Pulmonary artery endothelial cell (primary cell): Measurements from ENCODE around the gene LEFTY2. TPM values are rescaled to one million over a fixed set of nuclear protein-coding genes. Genes with fewer than 3 reads are reported as not detected.
A peak's percentile ranks its signal among the peaks of the same experiment; 100 is the strongest.
"Not testable (repeated sequence)": the region's sequence is repeated elsewhere in the genome, so short reads cannot be mapped to it uniquely, and the experiment has no call there.

Source experiments
- DNase-seq: peaks from one replicate; pipeline ENCODE4 v3.0.0-alpha.2; 2011; ENCODE audit warnings: low read depth, low spot score
- total RNA-seq: library from RNA; depleted of rRNA; stranded (reverse); fragments of >200 nt; gene quantifications from 2 replicates; pipeline ENCODE4 v1.2.3, GENCODE V29; 2014

LEFTY2 gene
- total RNA-seq, 1 donor from 2014 or later: 0.26 TPM

- DNase-seq: no peak
These were observed 9.5 kb downstream of the LEFTY2 start for GRCh38 chr1:225931270-225932136.

GRCh38 chr1:225930566-225930965 lies 10.5 kb downstream of the LEFTY2 start:
- DNase-seq: no peak

- not testable (repeated sequence) for DNase-seq
These were observed 11.6 kb downstream of the LEFTY2 start for GRCh38 chr1:225929462-225929861.

GRCh38 chr1:225928186-225929175 lies 12.5 kb downstream of the LEFTY2 start:
- no peak for DNase-seq

- no peak for DNase-seq
These were observed 14.4 kb downstream of the LEFTY2 start for GRCh38 chr1:225926551-225927113.

GRCh38 chr1:225923692-225924555 lies 17.1 kb downstream of the LEFTY2 start, which contains the start of gene PYCR2:
TSS of gene PYCR2 (minus strand) at chr1:225924250. CDS start at chr1:225924110, 140 bp downstream.
- peak; percentile 85 for DNase-seq

GRCh38 chr1:225923381-225923691 lies 17.7 kb downstream of the LEFTY2 start:
- DNase-seq: no peak

- no peak for DNase-seq
These were observed 19.0 kb downstream of the LEFTY2 start for GRCh38 chr1:225921734-225922709.

- peak; percentile 79 for DNase-seq
These were observed 21.1 kb downstream of the LEFTY2 start for GRCh38 chr1:225919906-225920305.

GRCh38 chr1:225918280-225918679 lies 22.7 kb downstream of the LEFTY2 start:
- DNase-seq: no peak

- no peak for DNase-seq
These were observed 23.5 kb downstream of the LEFTY2 start for GRCh38 chr1:225917536-225917935.

- DNase-seq: no peak
These were observed 23.9 kb downstream of the LEFTY2 start for GRCh38 chr1:225917101-225917500.

- no peak for DNase-seq
These were observed 25.5 kb downstream of the LEFTY2 start for GRCh38 chr1:225915538-225915991.

GRCh38 chr1:225914947-225915346 lies 26.1 kb downstream of the LEFTY2 start:
- no peak for DNase-seq

- no peak for DNase-seq
These were observed 26.6 kb downstream of the LEFTY2 start for GRCh38 chr1:225914391-225914790.

GRCh38 chr1:225911191-225912130 lies 29.6 kb downstream of the LEFTY2 start:
- no peak for DNase-seq

- DNase-seq: no peak
These were observed 31.5 kb downstream of the LEFTY2 start for GRCh38 chr1:225909477-225909876.

GRCh38 chr1:225908773-225909172 lies 32.2 kb downstream of the LEFTY2 start:
- no peak for DNase-seq
